Neural cell (in vitro differentiated cells): Measurements from ENCODE around the gene RAB27A.

Experiments used
- CTCF ChIP-seq: fragments of 450-650 bp; IDR thresholded peaks from 2 replicates; pipeline ENCODE4 v1.5.1; 2014; ENCODE audit warnings: antibody characterized with exemption, mild to moderate bottlenecking, moderate library complexity; ENCODE audit not compliant: poor library complexity, severe bottlenecking
- EP300 ChIP-seq: fragments of 450-650 bp; conservative IDR thresholded peaks from 2 replicates; pipeline ENCODE4 v1.6.1; 2014; ENCODE audit warnings: antibody characterized with exemption, mild to moderate bottlenecking, moderate library complexity; ENCODE audit not compliant: poor library complexity, severe bottlenecking
- POLR2AphosphoS5 ChIP-seq: IDR thresholded peaks from 2 replicates; pipeline ENCODE4 v1.6.1; 2012
- RAD21 ChIP-seq: fragments of 450-650 bp; conservative IDR thresholded peaks from 2 replicates; pipeline ENCODE4 v1.6.1; 2014; ENCODE audit warnings: antibody characterized with exemption, mild to moderate bottlenecking, moderate library complexity
- SMC3 ChIP-seq: fragments of 450-650 bp; conservative IDR thresholded peaks from 2 replicates; pipeline ENCODE4 v1.6.1; 2014; ENCODE audit warnings: antibody characterized with exemption, mild to moderate bottlenecking, moderate library complexity; ENCODE audit not compliant: poor library complexity
- TAF1 ChIP-seq: IDR thresholded peaks from 2 replicates; pipeline ENCODE4 v1.6.1; 2012; ENCODE audit warnings: low read depth

- no peak for TF ChIP-seq SMC3
- TF ChIP-seq CTCF, result no peak
- no peak for TF ChIP-seq EP300
- TF ChIP-seq POLR2AphosphoS5, result no peak
- TF ChIP-seq TAF1, result no peak
- TF ChIP-seq RAD21, result no peak
Measured at GRCh38 chr15:55231455-55231854, 58.2 kb downstream of the RAB27A start.
